ENCODE measurements around the gene TATDN3.

DNA sequence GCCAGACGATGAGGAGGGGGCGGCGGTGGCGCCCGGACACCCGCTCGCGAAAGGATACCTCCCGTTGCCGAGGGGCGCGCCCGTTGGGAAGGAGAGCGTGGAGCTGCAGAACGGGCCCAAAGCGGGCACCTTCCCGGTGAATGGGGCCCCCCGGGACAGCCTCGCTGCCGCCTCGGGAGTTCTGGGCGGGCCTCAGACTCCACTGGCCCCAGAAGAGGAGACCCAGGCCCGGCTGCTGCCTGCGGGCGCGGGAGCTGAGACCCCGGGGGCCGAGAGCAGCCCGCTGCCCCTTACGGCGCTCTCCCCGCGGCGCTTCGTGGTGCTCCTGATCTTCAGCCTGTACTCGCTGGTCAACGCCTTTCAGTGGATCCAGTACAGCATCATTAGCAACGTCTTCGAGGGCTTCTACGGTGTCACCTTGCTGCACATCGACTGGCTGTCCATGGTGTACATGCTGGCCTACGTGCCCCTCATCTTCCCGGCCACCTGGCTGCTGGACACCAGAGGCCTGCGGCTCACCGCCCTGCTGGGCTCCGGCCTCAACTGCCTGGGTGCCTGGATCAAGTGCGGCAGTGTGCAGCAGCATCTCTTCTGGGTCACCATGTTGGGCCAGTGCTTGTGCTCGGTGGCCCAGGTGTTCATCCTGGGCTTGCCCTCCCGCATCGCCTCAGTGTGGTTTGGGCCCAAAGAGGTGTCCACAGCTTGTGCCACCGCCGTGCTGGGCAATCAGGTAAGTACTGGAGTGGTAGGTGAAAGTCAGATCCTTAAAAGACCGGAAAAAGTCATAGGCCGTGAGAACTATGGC is 67.0 kb downstream of the TATDN3 start:
- TF ChIP-seq, protein P1, sequence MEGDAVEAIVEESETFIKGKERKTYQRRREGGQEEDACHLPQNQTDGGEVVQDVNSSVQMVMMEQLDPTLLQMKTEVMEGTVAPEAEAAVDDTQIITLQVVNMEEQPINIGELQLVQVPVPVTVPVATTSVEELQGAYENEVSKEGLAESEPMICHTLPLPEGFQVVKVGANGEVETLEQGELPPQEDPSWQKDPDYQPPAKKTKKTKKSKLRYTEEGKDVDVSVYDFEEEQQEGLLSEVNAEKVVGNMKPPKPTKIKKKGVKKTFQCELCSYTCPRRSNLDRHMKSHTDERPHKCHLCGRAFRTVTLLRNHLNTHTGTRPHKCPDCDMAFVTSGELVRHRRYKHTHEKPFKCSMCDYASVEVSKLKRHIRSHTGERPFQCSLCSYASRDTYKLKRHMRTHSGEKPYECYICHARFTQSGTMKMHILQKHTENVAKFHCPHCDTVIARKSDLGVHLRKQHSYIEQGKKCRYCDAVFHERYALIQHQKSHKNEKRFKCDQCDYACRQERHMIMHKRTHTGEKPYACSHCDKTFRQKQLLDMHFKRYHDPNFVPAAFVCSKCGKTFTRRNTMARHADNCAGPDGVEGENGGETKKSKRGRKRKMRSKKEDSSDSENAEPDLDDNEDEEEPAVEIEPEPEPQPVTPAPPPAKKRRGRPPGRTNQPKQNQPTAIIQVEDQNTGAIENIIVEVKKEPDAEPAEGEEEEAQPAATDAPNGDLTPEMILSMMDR (IDR thresholded peaks at IDR 0.05): no peak
- no peak for TF ChIP-seq POLR2A (IDR thresholded peaks at IDR 0.05)
- TF ChIP-seq EP300 (IDR thresholded peaks at IDR 0.05): no peak
